Small intestine (tissue), 7 donors: ENCODE results near the gene JOSD2. TPM values are rescaled to one million over a fixed set of nuclear protein-coding genes. Genes with fewer than 3 reads are reported as not detected.

Experiments
- DNase-seq, 2 donors: peaks; one replicate each; pipeline versions ENCODE4 v3.0.0 to v3.0.0-alpha.2; 2013
- FAIRE-seq: peaks from 2 replicates; lab custom pipeline; 2012; peaks lifted over from hg19 to GRCh38; lab: Jason Lieb, UNC
- H3K27ac ChIP-seq, 3 donors: one replicate each; pipeline ENCODE4 v1.5.1; 2013; ENCODE audit warnings: low read length in 2 of 3, mild to moderate bottlenecking in 2 of 3, control low read depth in 1 of 3, inconsistent platforms in 1 of 3, low read depth in 1 of 3, moderate library complexity in 1 of 3
- H3K27me3 ChIP-seq, 3 donors: one replicate each; pipeline ENCODE4 v1.6.1; 2013; ENCODE audit warnings: low read length in 3 of 3, inconsistent platforms in 1 of 3; ENCODE audit not compliant: control insufficient read depth in 3 of 3, insufficient read depth in 3 of 3
- H3K36me3 ChIP-seq, 3 donors: one replicate each; pipeline ENCODE4 v1.6.1; 2013; ENCODE audit warnings: low read length in 3 of 3, inconsistent platforms in 1 of 3, low read depth in 1 of 3, mild to moderate bottlenecking in 1 of 3, moderate library complexity in 1 of 3; ENCODE audit not compliant: control insufficient read depth in 3 of 3, insufficient read depth in 2 of 3
- H3K4me1 ChIP-seq, 3 donors: one replicate each; pipeline ENCODE4 v1.6.1; 2013; ENCODE audit warnings: low read length in 2 of 3, inconsistent platforms in 1 of 3, low read depth in 1 of 3, mild to moderate bottlenecking in 1 of 3, moderate library complexity in 1 of 3; ENCODE audit not compliant: control insufficient read depth in 3 of 3, insufficient read depth in 2 of 3
- H3K4me3 ChIP-seq, 3 donors: one replicate each; pipeline ENCODE4 v1.5.1; 2013; ENCODE audit warnings: low read length in 3 of 3, control low read depth in 1 of 3, inconsistent platforms in 1 of 3, low read depth in 1 of 3, mild to moderate bottlenecking in 1 of 3, moderate library complexity in 1 of 3
- H3K9me3 ChIP-seq, 2 donors: one replicate each; pipeline ENCODE4 v1.6.1; 2013; ENCODE audit warnings: low read depth in 1 of 2, low read length in 1 of 2; ENCODE audit not compliant: control insufficient read depth in 2 of 2, insufficient read depth in 1 of 2
- WGBS, 3 donors: extraction: QIAGEN DNeasy Blood & Tissue Kit; methylation state at CpG; one replicate each; pipeline ENCODE4 v1.1.7; 2013; 5-methylcytosine and 5-hydroxymethylcytosine counted together
- polyA plus RNA-seq, 4 donors: library from polyadenylated mRNA; stranded (reverse) in 3 of 4; unstranded in 1 of 4; fragments of 200-250 nt in 3 of 4; fragments of 120-200 nt in 1 of 4; gene quantifications; one replicate each; pipeline versions ENCODE4 v1.2.1 to v1.2.3, GENCODE V29; 2013
- donor health status: healthy with polysubstance abuse.
- donor health status: control.
- donor health status: control.
- donor health status: Bipolar disorder and iron deficiency.
- donor health status: healthy.

Gene JOSD2
- polyA plus RNA-seq, 4 donors: 21.2 to 97.8 (median 74.1) TPM

GRCh38 chr19:50514346-50515167 is 3.6 kb upstream of the JOSD2 start:
- 31 to 58% (median 36%) methylated on average over 34 to 38 of the region's 38 CpGs for WGBS, 3 donors
- Histone ChIP-seq H3K4me1 (peaks cover 1 to 13% (median 2%) of the 10 kb centered on the region in 3 donors), H3K4me3 (no peak overlapping the region), H3K36me3 (peaks cover 0 to 3% (median 0%) of the 10 kb centered on the region in 3 donors), H3K27me3 (peaks cover 0 to 4% (median 0%) of the 10 kb centered on the region in 3 donors), H3K27ac (no peak overlapping the region), H3K9me3 (no peaks in the 10 kb centered on the region)
- no peak for DNase-seq
- FAIRE-seq: no peak

GRCh38 chr19:50513746-50514345 is 2.9 kb upstream of the JOSD2 start, which contains the start of gene ASPDH:
Gene ASPDH (minus strand): TSS chr19:50513913. CDS start chr19:50513823, 90 bp downstream.
- 25 to 53% (median 40%) methylated on average over 14 to 22 of the region's 22 CpGs for WGBS, 3 donors

GRCh38 chr19:50512999-50513745 is 2.2 kb upstream of the JOSD2 start:
- no peaks in the 10 kb centered on the region for H3K36me3 ChIP-seq
- DNase-seq (no peak), FAIRE-seq (no peak)
- peaks cover 0 to 4% (median 0%) of the 10 kb centered on the region in 3 donors for H3K27me3 ChIP-seq
- peak overlapping the region in 1 of 3 donors; percentile 14 for H3K4me3 ChIP-seq
- peaks cover 1 to 13% (median 2%) of the 10 kb centered on the region in 3 donors for H3K4me1 ChIP-seq
- no peaks in the 10 kb centered on the region for H3K9me3 ChIP-seq
- WGBS, 3 donors: 42 to 67% (median 46%) methylated on average over 12 of the region's 12 CpGs
- H3K27ac ChIP-seq: no peak overlapping the region

More at GRCh38 chr19:50513746-50514345, 2.9 kb upstream of the JOSD2 start, which contains the start of gene ASPDH:
- Histone ChIP-seq H3K36me3 (peaks cover 0 to 3% (median 0%) of the 10 kb centered on the region in 3 donors), H3K27ac (no peak within 1 kb of the TSS), H3K9me3 (no peaks in the 10 kb centered on the region), H3K4me3 (peak within 1 kb of the TSS in 1 of 3 donors; percentile 14), H3K4me1 (peaks cover 1 to 13% (median 2%) of the 10 kb centered on the region in 3 donors), H3K27me3 (peaks cover 0 to 4% (median 0%) of the 10 kb centered on the region in 3 donors)
- DNase-seq: no peak
- no peak for FAIRE-seq

- 80 to 88% (median 84%) methylated on average over 30 to 36 of the region's 36 CpGs for WGBS, 3 donors
Measured at GRCh38 chr19:50512112-50512998, 1.4 kb upstream of the JOSD2 start.

DNA sequence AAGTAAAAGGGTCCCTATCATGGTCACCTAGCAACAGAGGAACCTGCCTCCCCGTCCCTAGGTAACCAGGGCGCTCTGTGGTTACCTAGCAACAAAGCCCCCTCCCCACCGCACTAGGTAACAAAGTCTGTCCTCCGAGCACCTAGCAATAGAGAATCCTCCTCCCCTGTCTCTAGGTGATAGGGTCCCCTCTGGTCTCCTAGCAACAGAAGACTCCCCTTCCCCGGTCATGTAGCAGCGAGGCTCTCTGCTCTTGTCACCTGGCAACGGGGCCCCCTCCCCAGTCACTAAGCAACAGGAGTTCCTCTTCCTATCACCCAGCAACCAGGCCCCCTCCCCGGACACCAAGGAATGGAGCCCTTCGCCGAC is 307 bp downstream of the JOSD2 start:
- Histone ChIP-seq H3K4me1 (peaks cover 1 to 13% (median 2%) of the 10 kb centered on the region in 3 donors), H3K27me3 (no peaks in the 10 kb centered on the region), H3K27ac (peak overlapping the region; percentile 56 to 86 (median 70)), H3K4me3 (peak overlapping the region; percentile 58 to 82 (median 60)), H3K9me3 (no peaks in the 10 kb centered on the region), H3K36me3 (peaks cover 0 to 5% (median 2%) of the 10 kb centered on the region in 3 donors)
- FAIRE-seq (no peak), DNase-seq (no peak)
- WGBS, 3 donors: 5 to 6% (median 6%) methylated on average over 10 of the region's 10 CpGs

More at GRCh38 chr19:50512112-50512998, 1.4 kb upstream of the JOSD2 start:
- Histone ChIP-seq H3K4me1 (peaks cover 1 to 13% (median 2%) of the 10 kb centered on the region in 3 donors), H3K36me3 (no peaks in the 10 kb centered on the region), H3K27me3 (peaks cover 0 to 4% (median 0%) of the 10 kb centered on the region in 3 donors), H3K9me3 (no peaks in the 10 kb centered on the region), H3K4me3 (peak overlapping the region in 1 of 3 donors; percentile 58), H3K27ac (no peak overlapping the region)
- DNase-seq: no peak
- no peak for FAIRE-seq

- 54 to 64% (median 58%) methylated on average over 21 to 26 of the region's 26 CpGs for WGBS, 3 donors
- FAIRE-seq: no peak
- Histone ChIP-seq H3K27me3 (no peaks in the 10 kb centered on the region), H3K4me1 (peaks cover 1 to 13% (median 2%) of the 10 kb centered on the region in 3 donors), H3K36me3 (peaks cover 0 to 5% (median 2%) of the 10 kb centered on the region in 3 donors), H3K4me3 (peak overlapping the region; percentile 58 to 82 (median 60)), H3K9me3 (no peaks in the 10 kb centered on the region), H3K27ac (peak overlapping the region; percentile 56 to 86 (median 70))
- DNase-seq: no peak
Measured at GRCh38 chr19:50510121-50510670, 795 bp downstream of the JOSD2 start.

DNA sequence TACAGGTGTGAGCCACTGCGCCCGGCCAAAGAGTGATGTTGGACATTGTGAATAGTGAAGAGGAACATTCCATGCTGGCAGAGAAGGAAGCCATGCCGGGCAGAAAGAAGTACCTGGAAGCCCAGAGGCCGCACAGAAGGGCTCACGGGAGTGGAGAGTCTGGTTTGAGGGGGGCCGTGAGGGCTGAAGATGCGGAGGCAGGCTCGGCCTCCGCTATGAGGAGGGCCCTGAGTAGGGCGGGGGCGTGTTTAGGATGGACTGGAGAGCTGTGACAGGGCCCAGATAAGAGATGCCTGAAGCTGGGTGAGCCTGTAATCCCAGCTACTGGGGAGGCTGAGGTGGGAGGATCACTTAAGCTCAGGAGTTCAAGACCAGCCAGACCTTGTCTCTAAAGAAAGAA is 1.6 kb downstream of the JOSD2 start:
- H3K36me3 ChIP-seq: peaks cover 0 to 5% (median 2%) of the 10 kb centered on the region in 3 donors
- no peak for FAIRE-seq
- H3K4me3 ChIP-seq: no peak overlapping the region
- 88 to 91% (median 89%) methylated on average over 11 of the region's 11 CpGs for WGBS, 3 donors
- H3K9me3 ChIP-seq: no peaks in the 10 kb centered on the region
- H3K27ac ChIP-seq: no peak overlapping the region
- DNase-seq: no peak
- H3K27me3 ChIP-seq: no peaks in the 10 kb centered on the region
- H3K4me1 ChIP-seq: peaks cover 1 to 13% (median 2%) of the 10 kb centered on the region in 3 donors
